Measurements from ENCODE around the gene CDKN1C.

Gene CDKN1C

GRCh38 chr11:2870460-2870859 is 15.1 kb downstream of the CDKN1C start:
- Histone ChIP-seq H3K4me1 (ENCODE audit: low read length) (no peaks in the 10 kb centered on the region), H3K9me2 (replicated peaks; ENCODE audit: insufficient read depth, low read length) (no peaks in the 10 kb centered on the region), H3K4me3 (ENCODE audit: low read length) (no peak overlapping the region), H4K20me1 (ENCODE audit: insufficient read depth, low read length) (no peaks in the 10 kb centered on the region), H3K9me3 (replicated peaks; ENCODE audit: insufficient read depth, low read length) (no peaks in the 10 kb centered on the region), H2AFZ (ENCODE audit: low read length) (no peak overlapping the region), H3F3A (ENCODE audit: insufficient read depth, low read length) (no peaks in the 10 kb centered on the region), H3K4me2 (ENCODE audit: low read depth, low read length) (no peak overlapping the region), H3K27me3 (replicated peaks; ENCODE audit: insufficient read depth, low read length) (peaks cover 16% of the 10 kb centered on the region), H3K27ac (ENCODE audit: low read length) (no peak overlapping the region), H3K9ac (ENCODE audit: low read length) (no peak overlapping the region), H3K36me3 (replicated peaks; ENCODE audit: insufficient read depth, low read length) (no peaks in the 10 kb centered on the region), H3K79me2 (ENCODE audit: low read length) (no peaks in the 10 kb centered on the region)
- TF ChIP-seq EZH2phosphoT487 (IDR thresholded peaks at IDR 0.05; ENCODE audit: low read length) (no peak), EZH2 (optimal IDR thresholded peaks at IDR 0.05; ENCODE audit: low read depth, low read length) (no peak)
- TF ChIP-seq, protein P1, sequence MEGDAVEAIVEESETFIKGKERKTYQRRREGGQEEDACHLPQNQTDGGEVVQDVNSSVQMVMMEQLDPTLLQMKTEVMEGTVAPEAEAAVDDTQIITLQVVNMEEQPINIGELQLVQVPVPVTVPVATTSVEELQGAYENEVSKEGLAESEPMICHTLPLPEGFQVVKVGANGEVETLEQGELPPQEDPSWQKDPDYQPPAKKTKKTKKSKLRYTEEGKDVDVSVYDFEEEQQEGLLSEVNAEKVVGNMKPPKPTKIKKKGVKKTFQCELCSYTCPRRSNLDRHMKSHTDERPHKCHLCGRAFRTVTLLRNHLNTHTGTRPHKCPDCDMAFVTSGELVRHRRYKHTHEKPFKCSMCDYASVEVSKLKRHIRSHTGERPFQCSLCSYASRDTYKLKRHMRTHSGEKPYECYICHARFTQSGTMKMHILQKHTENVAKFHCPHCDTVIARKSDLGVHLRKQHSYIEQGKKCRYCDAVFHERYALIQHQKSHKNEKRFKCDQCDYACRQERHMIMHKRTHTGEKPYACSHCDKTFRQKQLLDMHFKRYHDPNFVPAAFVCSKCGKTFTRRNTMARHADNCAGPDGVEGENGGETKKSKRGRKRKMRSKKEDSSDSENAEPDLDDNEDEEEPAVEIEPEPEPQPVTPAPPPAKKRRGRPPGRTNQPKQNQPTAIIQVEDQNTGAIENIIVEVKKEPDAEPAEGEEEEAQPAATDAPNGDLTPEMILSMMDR (IDR thresholded peaks at IDR 0.05; ENCODE audit: low read length), result no peak
- DNase-seq, result no peak

- TF ChIP-seq, protein P1 (IDR thresholded peaks at IDR 0.05; ENCODE audit: low read length), result no peak
- TF ChIP-seq EZH2phosphoT487 (IDR thresholded peaks at IDR 0.05; ENCODE audit: low read length) (no peak), EZH2 (optimal IDR thresholded peaks at IDR 0.05; ENCODE audit: low read depth, low read length) (no peak)
- no peaks in the 10 kb centered on the region for H3K9me2 ChIP-seq (replicated peaks; ENCODE audit: insufficient read depth, low read length)
- no peaks in the 10 kb centered on the region for H3K4me1 ChIP-seq (ENCODE audit: low read length)
- no peaks in the 10 kb centered on the region for H4K20me1 ChIP-seq (ENCODE audit: insufficient read depth, low read length)
- no peaks in the 10 kb centered on the region for H3K9me3 ChIP-seq (replicated peaks; ENCODE audit: insufficient read depth, low read length)
- no peaks in the 10 kb centered on the region for H3K36me3 ChIP-seq (replicated peaks; ENCODE audit: insufficient read depth, low read length)
- DNase-seq, result no peak
- no peak overlapping the region for H2AFZ ChIP-seq (ENCODE audit: low read length)
- no peak overlapping the region for H3K9ac ChIP-seq (ENCODE audit: low read length)
- no peaks in the 10 kb centered on the region for H3F3A ChIP-seq (ENCODE audit: insufficient read depth, low read length)
- H3K4me2 ChIP-seq (ENCODE audit: low read depth, low read length), result no peak overlapping the region
- H3K79me2 ChIP-seq (ENCODE audit: low read length), result no peaks in the 10 kb centered on the region
- H3K4me3 ChIP-seq (ENCODE audit: low read length), result no peak overlapping the region
- H3K27me3 ChIP-seq (replicated peaks; ENCODE audit: insufficient read depth, low read length), result peaks cover 16% of the 10 kb centered on the region
- H3K27ac ChIP-seq (ENCODE audit: low read length), result no peak overlapping the region
Measured at GRCh38 chr11:2869561-2870427, 15.8 kb downstream of the CDKN1C start.

DNA sequence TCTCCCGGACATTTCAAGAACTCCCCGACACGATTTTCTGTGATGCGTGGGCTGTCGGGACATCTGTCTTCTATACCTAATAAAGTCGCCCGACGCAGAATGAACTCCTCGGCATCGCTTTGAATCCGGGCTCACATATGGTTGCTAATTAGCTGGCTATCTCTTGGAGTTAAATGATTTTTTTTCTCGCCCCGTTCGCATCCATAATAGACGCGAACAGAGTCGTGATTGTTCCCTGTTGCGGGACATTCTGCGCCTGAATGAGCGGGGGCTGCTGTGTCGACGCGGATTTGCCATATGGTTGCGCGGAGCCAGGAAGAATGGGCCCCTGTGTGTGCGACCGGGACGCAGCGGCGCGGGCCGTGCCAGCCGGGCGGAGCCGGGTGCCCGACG is 16.4 kb downstream of the CDKN1C start:
- H3K4me1 ChIP-seq (ENCODE audit: low read length), result no peaks in the 10 kb centered on the region
- H3K36me3 ChIP-seq (replicated peaks; ENCODE audit: insufficient read depth, low read length), result no peaks in the 10 kb centered on the region
- H3K27me3 ChIP-seq (replicated peaks; ENCODE audit: insufficient read depth, low read length), result peaks cover 16% of the 10 kb centered on the region
- no peaks in the 10 kb centered on the region for H3K79me2 ChIP-seq (ENCODE audit: low read length)
- H3K4me3 ChIP-seq (ENCODE audit: low read length), result no peak overlapping the region
- no peak overlapping the region for H3K9ac ChIP-seq (ENCODE audit: low read length)
- H2AFZ ChIP-seq (ENCODE audit: low read length), result no peak overlapping the region
- no peak overlapping the region for H3K27ac ChIP-seq (ENCODE audit: low read length)
- H3K9me3 ChIP-seq (replicated peaks; ENCODE audit: insufficient read depth, low read length), result no peaks in the 10 kb centered on the region
- DNase-seq, result no peak
- no peak overlapping the region for H3K4me2 ChIP-seq (ENCODE audit: low read depth, low read length)
- H3K9me2 ChIP-seq (replicated peaks; ENCODE audit: insufficient read depth, low read length), result no peaks in the 10 kb centered on the region
- H4K20me1 ChIP-seq (ENCODE audit: insufficient read depth, low read length), result no peaks in the 10 kb centered on the region
- TF ChIP-seq, protein P1 (IDR thresholded peaks at IDR 0.05; ENCODE audit: low read length), result no peak
- no peak for TF ChIP-seq EZH2phosphoT487 (IDR thresholded peaks at IDR 0.05; ENCODE audit: low read length)
- TF ChIP-seq EZH2 (optimal IDR thresholded peaks at IDR 0.05; ENCODE audit: low read depth, low read length), result no peak
- H3F3A ChIP-seq (ENCODE audit: insufficient read depth, low read length), result no peaks in the 10 kb centered on the region

All from MM.1S (cell line).